GM10266 (cell line): ENCODE measurements around the gene SETD4.
A peak's percentile ranks its signal among the peaks of the same experiment; 100 is the strongest.

ENCODE experiments used
- DNase-seq: peaks from one replicate; pipeline ENCODE4 v3.0.0; 2012; ENCODE audit errors: extremely low spot score
- TF ChIP-seq, protein P1 (sequence below): IDR thresholded peaks from 2 replicates; pipeline ENCODE4 v1.5.1; 2012; ENCODE audit warnings: mild to moderate bottlenecking, low read depth; ENCODE audit not compliant: control insufficient read depth, insufficient read depth; ENCODE audit errors: missing control alignments

The SETD4 gene

DNA sequence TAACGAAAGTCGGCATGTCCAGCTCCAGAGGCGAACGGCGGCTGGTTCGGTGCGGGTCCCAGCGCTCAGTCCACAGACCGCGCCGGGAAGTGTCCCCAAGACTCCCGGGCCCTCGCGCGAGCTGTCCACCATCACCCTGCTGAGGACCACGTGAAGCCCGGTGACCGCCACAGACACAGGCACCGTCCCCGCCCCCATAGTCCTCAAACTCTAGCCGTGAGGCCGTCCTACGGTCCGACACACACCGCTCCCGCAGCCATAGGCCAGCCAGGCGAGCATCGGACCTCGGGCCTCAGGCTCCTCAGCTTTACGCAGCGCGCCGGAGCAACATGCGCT lies 535 bp downstream of the SETD4 start:
- TF ChIP-seq, protein P1, sequence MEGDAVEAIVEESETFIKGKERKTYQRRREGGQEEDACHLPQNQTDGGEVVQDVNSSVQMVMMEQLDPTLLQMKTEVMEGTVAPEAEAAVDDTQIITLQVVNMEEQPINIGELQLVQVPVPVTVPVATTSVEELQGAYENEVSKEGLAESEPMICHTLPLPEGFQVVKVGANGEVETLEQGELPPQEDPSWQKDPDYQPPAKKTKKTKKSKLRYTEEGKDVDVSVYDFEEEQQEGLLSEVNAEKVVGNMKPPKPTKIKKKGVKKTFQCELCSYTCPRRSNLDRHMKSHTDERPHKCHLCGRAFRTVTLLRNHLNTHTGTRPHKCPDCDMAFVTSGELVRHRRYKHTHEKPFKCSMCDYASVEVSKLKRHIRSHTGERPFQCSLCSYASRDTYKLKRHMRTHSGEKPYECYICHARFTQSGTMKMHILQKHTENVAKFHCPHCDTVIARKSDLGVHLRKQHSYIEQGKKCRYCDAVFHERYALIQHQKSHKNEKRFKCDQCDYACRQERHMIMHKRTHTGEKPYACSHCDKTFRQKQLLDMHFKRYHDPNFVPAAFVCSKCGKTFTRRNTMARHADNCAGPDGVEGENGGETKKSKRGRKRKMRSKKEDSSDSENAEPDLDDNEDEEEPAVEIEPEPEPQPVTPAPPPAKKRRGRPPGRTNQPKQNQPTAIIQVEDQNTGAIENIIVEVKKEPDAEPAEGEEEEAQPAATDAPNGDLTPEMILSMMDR, result no peak
- DNase-seq, result peak; percentile 28

DNA sequence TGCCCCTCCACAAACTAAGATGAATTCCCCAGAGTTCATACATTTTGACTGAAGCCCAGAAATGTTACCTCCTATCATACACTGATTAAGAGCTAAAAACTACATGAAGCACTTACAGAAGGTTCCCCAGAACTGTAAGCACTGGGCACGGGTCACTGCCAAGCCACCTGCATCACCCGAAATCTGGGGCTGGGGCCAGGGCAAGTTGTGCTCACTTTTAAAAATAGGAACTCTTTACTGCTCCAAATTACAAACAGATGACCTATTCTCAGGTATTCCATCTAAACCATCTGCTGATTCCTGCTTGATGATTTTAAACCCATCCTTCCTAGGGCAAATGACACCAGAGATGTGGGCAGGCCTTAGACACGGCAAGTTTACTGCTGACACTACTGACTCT lies 4.8 kb downstream of the SETD4 start:
- DNase-seq, result no peak
- TF ChIP-seq, protein P1, result no peak

DNA sequence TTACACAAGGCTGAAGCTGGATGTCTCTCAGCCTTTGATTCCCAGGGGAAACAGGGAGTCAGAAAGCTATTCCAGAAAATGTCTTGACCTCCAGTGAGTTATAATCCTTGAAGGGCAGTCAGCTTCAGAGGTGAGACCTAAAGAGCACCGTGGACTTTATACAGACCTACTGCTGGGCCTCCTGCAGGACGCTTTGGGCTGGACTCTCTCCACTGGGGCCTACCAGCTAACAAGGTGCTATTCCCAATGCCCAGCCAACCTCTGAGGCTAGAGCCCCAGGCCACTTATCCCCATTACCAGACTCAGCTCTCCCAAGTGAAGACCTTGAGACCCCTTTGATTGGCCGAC lies 6.6 kb downstream of the SETD4 start:
- no peak for DNase-seq
- TF ChIP-seq, protein P1, result no peak

DNA sequence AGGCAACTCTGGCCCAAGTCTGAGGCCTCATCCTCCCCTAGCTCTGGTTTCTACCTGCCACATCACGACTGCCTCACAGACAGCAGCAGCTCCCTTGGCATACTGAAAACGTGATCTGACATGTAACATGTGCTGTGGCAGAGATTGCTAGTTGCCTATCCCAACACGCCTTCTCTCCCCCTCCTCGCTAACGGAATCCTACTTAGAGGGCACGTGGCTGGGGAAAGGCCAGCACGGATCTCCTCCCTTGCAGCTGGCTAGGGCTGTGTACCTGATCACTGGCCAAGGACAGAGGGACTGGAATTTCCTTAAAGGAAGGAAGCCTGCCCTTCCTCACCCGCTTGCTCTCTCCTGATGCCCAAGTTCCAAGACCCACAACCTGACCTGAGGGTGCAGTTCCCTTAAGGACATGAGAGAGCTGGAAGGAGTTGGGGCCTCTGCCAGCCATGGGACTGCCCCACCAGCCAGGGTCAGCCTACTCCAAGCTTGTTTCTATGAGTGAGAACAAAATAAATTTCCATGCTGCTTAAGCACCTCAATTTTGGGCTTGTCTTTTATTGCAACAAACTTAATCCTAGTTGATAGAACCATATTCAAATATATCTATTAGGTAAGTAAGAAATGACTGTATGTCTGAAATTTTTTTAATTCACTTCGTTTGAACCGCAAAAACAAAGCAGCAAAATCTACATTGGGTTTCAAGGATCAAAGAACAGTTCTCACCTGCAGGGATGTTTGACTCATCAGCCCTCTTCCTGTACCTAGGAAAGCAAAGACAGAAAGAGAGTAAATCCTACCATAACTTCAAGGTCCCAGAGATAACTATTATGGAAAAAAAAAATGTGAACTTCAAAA lies 7.2 kb downstream of the SETD4 start:
- TF ChIP-seq, protein P1, result no peak
- no peak for DNase-seq

DNA sequence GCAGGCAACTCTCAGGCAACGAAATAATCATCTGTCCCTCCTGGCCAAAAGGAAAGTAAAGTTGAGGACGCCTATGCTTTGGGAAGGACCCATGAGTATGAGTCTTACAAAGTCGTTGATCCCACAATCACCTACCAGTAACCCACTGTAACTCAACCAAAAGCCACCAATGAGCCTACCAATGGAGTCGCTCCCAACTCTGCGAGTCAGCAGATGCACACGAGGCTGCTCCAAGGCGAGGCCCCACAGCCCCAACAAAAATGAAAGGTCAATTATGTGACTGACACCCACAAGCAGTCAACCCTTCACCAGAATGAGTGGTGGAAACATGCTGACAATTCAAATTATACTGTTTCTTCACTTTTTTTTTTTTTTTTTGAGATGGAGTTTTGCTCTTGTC lies 12.0 kb downstream of the SETD4 start:
- TF ChIP-seq, protein P1, result no peak
- DNase-seq, result no peak

DNA sequence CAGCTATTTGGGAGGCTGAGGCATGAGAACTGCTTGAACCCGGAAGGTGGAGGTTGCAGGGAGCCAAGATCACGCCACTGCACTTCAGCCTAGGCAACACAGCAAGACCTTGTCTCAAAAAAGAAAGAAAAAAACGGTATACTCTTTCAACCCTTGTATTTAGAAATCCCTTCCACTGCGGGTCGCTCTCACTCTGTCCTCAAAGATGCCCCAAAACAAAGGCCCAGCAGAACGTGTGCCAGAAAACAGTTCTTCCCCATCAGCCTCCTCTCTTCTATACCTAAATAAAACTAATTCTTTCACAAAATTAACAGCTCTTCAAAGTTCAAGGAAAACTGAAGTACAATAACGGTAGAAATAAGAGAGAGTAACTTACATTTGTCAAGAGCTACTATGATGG lies 13.2 kb downstream of the SETD4 start:
- no peak for DNase-seq
- TF ChIP-seq, protein P1, result no peak

DNA sequence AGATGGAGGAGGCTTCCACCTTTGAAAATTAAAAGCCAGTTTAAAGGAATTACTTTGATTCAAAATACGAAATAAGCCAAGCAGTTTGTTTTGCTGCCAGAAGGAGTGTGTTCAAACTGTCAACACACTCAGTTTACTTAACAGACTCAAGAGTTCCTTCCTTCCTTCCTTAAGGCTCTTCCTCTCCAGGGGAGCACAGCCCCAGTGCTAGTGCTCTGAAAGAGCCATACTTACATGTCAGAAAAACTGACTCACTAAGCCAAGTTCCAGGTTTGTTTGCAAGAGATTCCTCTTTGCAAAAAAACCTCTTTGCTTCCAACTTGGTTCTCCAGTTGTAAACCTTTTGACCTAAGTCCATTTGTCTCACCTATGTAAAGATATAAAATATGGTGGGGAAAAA lies 14.3 kb downstream of the SETD4 start:
- TF ChIP-seq, protein P1, result no peak
- no peak for DNase-seq
